A549 treated with RU486 at 1 μM for 4 hours (cell line): ENCODE data around the gene KRT222. TPM values are rescaled to one million over a fixed set of nuclear protein-coding genes. Genes with fewer than 3 reads are reported as not detected.

Source experiments
- total RNA-seq: library from RNA; stranded (reverse); fragments of 200-300 nt; extraction: Qiagen RNA extraction; gene quantifications from 5 replicates; pipeline ENCODE4 v1.2.3, GENCODE V29; 2022; ENCODE audit warnings: low read depth

The KRT222 gene
- 0.30 to 0.59 TPM (median 0.38 TPM) in 4 of 5 replicates, not detected in the other for total RNA-seq

GRCh38 chr17:40664582-40665333 is at the start of gene KRT222:
Gene KRT222 (minus strand): TSS chr17:40665177. CDS start chr17:40665099, 78 bp downstream.

GRCh38 chr17:40703652-40704051 is 38.7 kb upstream of the KRT222 start, which contains the start of gene KRT24:
Gene KRT24 (minus strand): TSS chr17:40703752. CDS start chr17:40703693, 59 bp downstream.

GRCh38 chr17:40647624-40648383 is 17.2 kb downstream of the KRT222 start, which contains the start of gene SMARCE1:
Gene SMARCE1 (minus strand): TSS chr17:40647818. CDS start chr17:40645802, 2,016 bp downstream.

Other genes starting within 250 kb of the KRT222 start
- 132 to 273 TPM (median 231 TPM) in 5 replicates for gene TOP2A, start 247.3 kb downstream of the KRT222 start, total RNA-seq
- 1,992 to 2,812 TPM (median 2,504 TPM) in 5 replicates for gene IGFBP4, start 221.7 kb downstream of the KRT222 start, total RNA-seq
- 97.4 to 131 TPM (median 101 TPM) in 5 replicates for gene TNS4, start 163.6 kb downstream of the KRT222 start, total RNA-seq
- 0.64 to 1.3 TPM (median 1.0 TPM) in 5 replicates for gene CCR7, start 99.7 kb downstream of the KRT222 start, total RNA-seq
- gene SMARCE1, start 17.4 kb downstream of the KRT222 start, total RNA-seq = 107 to 119 TPM (median 111 TPM) in 5 replicates
- gene KRT24, start 38.6 kb upstream of the KRT222 start, total RNA-seq = not detected in 5 replicates
- gene KRT25, start 90.2 kb upstream of the KRT222 start, total RNA-seq = not detected in 5 replicates
- gene KRT26, start 107.0 kb upstream of the KRT222 start, total RNA-seq = not detected in 5 replicates
- gene KRT27, start 117.4 kb upstream of the KRT222 start, total RNA-seq = not detected in 5 replicates
- not detected in 5 replicates for gene KRT28, start 134.8 kb upstream of the KRT222 start, total RNA-seq
- 89.0 to 122 TPM (median 115 TPM) in 5 replicates for gene KRT10, start 157.4 kb upstream of the KRT222 start, total RNA-seq
- gene KRT12, start 202.0 kb upstream of the KRT222 start, total RNA-seq = not detected in 5 replicates
- 0.17 to 0.43 TPM (median 0.28 TPM) in 5 replicates for gene KRT20, start 220.1 kb upstream of the KRT222 start, total RNA-seq